ENCODE results near the gene RASAL2. TPM values are rescaled to one million over a fixed set of nuclear protein-coding genes. Genes with fewer than 3 reads are reported as not detected.
A peak's percentile ranks its signal among the peaks of the same experiment; 100 is the strongest.

RASAL2 gene
- total RNA-seq, 1 experiment from 2014 or later, result 31.6 TPM

- peak; percentile 37; the same call in 1 of the 2 replicates for ATAC-seq
- Histone ChIP-seq H3K27ac (ENCODE audit: low read length) (no peak overlapping the region), H3K9me3 (ENCODE audit: control insufficient read depth, insufficient read depth, low read depth, low read length) (no peaks in the 10 kb centered on the region), H3K36me3 (ENCODE audit: control insufficient read depth, insufficient read depth, low read length) (no peaks in the 10 kb centered on the region), H3K4me3 (ENCODE audit: low read depth in 2 of 2, low read length in 2 of 2) (no peak overlapping the region), H3K4me1 (ENCODE audit: control insufficient read depth, insufficient read depth, low read length) (peaks cover 7% of the 10 kb centered on the region; the same call in 1 of the 2 replicates), H3K27me3 (ENCODE audit: control insufficient read depth, insufficient read depth, low read length) (no peaks in the 10 kb centered on the region)
- DNase-seq (ENCODE audit: low read depth, low spot score), result no peak
- intact Hi-C loops (cut with micrococcal nuclease; ENCODE audit: unreplicated experiment), result no loop called here
- ChIA-PET POLR2A (no interaction called here), CTCF (no interaction called here)
- BruUV-seq (replicated peaks), result no TSS peak
- no peak for TF ChIP-seq POLR2AphosphoS5 (IDR thresholded peaks at IDR 0.05; ENCODE audit: low read depth, low read length)
- TF ChIP-seq SIN3A (IDR thresholded peaks at IDR 0.05; ENCODE audit: borderline replicate concordance, insufficient read depth, low read depth, low read length), result no peak
- TF ChIP-seq REST (IDR thresholded peaks at IDR 0.05; ENCODE audit: insufficient read depth in 1 of 2, low read depth in 2 of 2, low read length in 1 of 2), result no peak
- TF ChIP-seq, protein P1, sequence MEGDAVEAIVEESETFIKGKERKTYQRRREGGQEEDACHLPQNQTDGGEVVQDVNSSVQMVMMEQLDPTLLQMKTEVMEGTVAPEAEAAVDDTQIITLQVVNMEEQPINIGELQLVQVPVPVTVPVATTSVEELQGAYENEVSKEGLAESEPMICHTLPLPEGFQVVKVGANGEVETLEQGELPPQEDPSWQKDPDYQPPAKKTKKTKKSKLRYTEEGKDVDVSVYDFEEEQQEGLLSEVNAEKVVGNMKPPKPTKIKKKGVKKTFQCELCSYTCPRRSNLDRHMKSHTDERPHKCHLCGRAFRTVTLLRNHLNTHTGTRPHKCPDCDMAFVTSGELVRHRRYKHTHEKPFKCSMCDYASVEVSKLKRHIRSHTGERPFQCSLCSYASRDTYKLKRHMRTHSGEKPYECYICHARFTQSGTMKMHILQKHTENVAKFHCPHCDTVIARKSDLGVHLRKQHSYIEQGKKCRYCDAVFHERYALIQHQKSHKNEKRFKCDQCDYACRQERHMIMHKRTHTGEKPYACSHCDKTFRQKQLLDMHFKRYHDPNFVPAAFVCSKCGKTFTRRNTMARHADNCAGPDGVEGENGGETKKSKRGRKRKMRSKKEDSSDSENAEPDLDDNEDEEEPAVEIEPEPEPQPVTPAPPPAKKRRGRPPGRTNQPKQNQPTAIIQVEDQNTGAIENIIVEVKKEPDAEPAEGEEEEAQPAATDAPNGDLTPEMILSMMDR (IDR thresholded peaks at IDR 0.05), result no peak
- in situ Hi-C loops (cut with HindIII; ENCODE audit: low pct_unique_long_range_greater_than_20kb, low sequenced_read_pairs), result no loop called here
Measured at GRCh38 chr1:178165196-178165595, 71.3 kb downstream of the RASAL2 start.

GRCh38 chr1:178166429-178167024 lies 72.6 kb downstream of the RASAL2 start:
- ATAC-seq (no peak), DNase-seq (ENCODE audit: low read depth, low spot score) (no peak)
- no peak overlapping the region for H3K27ac ChIP-seq (ENCODE audit: low read length)
- H3K36me3 ChIP-seq (ENCODE audit: control insufficient read depth, insufficient read depth, low read length), result no peaks in the 10 kb centered on the region
- H3K27me3 ChIP-seq (ENCODE audit: control insufficient read depth, insufficient read depth, low read length), result no peaks in the 10 kb centered on the region
- CTCF ChIA-PET, result no interaction called here
- POLR2A ChIA-PET, result no interaction called here
- no peaks in the 10 kb centered on the region for H3K9me3 ChIP-seq (ENCODE audit: control insufficient read depth, insufficient read depth, low read depth, low read length)
- H3K4me1 ChIP-seq (ENCODE audit: control insufficient read depth, insufficient read depth, low read length), result peaks cover 7% of the 10 kb centered on the region; the same call in 1 of the 2 replicates
- TF ChIP-seq REST (IDR thresholded peaks at IDR 0.05; ENCODE audit: insufficient read depth in 1 of 2, low read depth in 2 of 2, low read length in 1 of 2) (no peak), SIN3A (IDR thresholded peaks at IDR 0.05; ENCODE audit: borderline replicate concordance, insufficient read depth, low read depth, low read length) (no peak), POLR2AphosphoS5 (IDR thresholded peaks at IDR 0.05; ENCODE audit: low read depth, low read length) (no peak), TCF7L2 (IDR thresholded peaks at IDR 0.05; ENCODE audit: low read depth, low read length) (no peak)
- TF ChIP-seq, protein P1 (IDR thresholded peaks at IDR 0.05), result no peak
- no TSS peak for BruUV-seq (replicated peaks)
- intact Hi-C loops (cut with micrococcal nuclease; ENCODE audit: unreplicated experiment) (no loop called here), in situ Hi-C loops (cut with HindIII; ENCODE audit: low pct_unique_long_range_greater_than_20kb, low sequenced_read_pairs) (no loop called here)
- H3K4me3 ChIP-seq (ENCODE audit: low read depth in 2 of 2, low read length in 2 of 2), result no peak overlapping the region
